H1 (cell line): ENCODE data around the gene NUAK1. TPM values are rescaled to one million over a fixed set of nuclear protein-coding genes. Genes with fewer than 3 reads are reported as not detected.

Source experiments
- CTCF ChIA-PET: fragments of 300-600 bp; sonication (Branson Sonifier 250); formaldehyde crosslinking; loops from one replicate; lab custom pipeline; 2021; ENCODE audit not compliant: partially characterized antibody; lab: Charles Lee
- POLR2A ChIA-PET: fragments of 300-600 bp; sonication (Branson Sonifier 250); formaldehyde crosslinking; loops from one replicate; lab custom pipeline; 2021; ENCODE audit warnings: inconsistent platforms; ENCODE audit not compliant: partially characterized antibody; lab: Charles Lee
- DNase-seq, 2 experiments: peaks; one replicate each; pipeline versions ENCODE4 v3.0.0 to v3.0.0-alpha.2; 2010 to 2022; ENCODE audit warnings: low spot score in 2 of 2, low read depth in 1 of 2, mixed read lengths in 1 of 2
- FAIRE-seq: peaks from 2 replicates; lab custom pipeline; 2011; peaks lifted over from hg19 to GRCh38; lab: Jason Lieb, UNC
- H2AFZ ChIP-seq: 2 replicates; pipeline ENCODE4 v1.8.1; 2012; ENCODE audit warnings: low read length, inconsistent platforms
- H2AK5ac ChIP-seq: 2 replicates; pipeline ENCODE4 v1.6.1; 2013; ENCODE audit warnings: low read depth, low read length
- H2BK120ac ChIP-seq: replicated peaks from 2 replicates; pipeline ENCODE3; 2013; ENCODE audit warnings: low read depth, low read length, inconsistent platforms
- H2BK12ac ChIP-seq: 2 replicates; pipeline ENCODE4 v1.6.1; 2013; ENCODE audit warnings: low read depth, low read length
- H2BK15ac ChIP-seq: 2 replicates; pipeline ENCODE4 v1.6.1; 2013; ENCODE audit warnings: low read length
- H2BK20ac ChIP-seq: 2 replicates; pipeline ENCODE4 v1.6.1; 2013; ENCODE audit warnings: low read length
- H2BK5ac ChIP-seq: 2 replicates; pipeline ENCODE4 v1.6.1; 2013; ENCODE audit warnings: low read depth, low read length
- H3K14ac ChIP-seq: 2 replicates; pipeline ENCODE4 v1.6.1; 2013; ENCODE audit warnings: inconsistent platforms; ENCODE audit not compliant: insufficient read length
- H3K18ac ChIP-seq: 2 replicates; pipeline ENCODE4 v1.6.1; 2013; ENCODE audit warnings: low read length; ENCODE audit errors: extremely low read depth
- H3K23ac ChIP-seq: 2 replicates; pipeline ENCODE4 v1.6.1; 2013; ENCODE audit warnings: inconsistent platforms; ENCODE audit not compliant: insufficient read length
- H3K23me2 ChIP-seq: 2 replicates; pipeline ENCODE4 v1.6.1; 2013; ENCODE audit warnings: low read depth, low read length
- H3K27ac ChIP-seq: 2 replicates; pipeline ENCODE4 v1.6.1; 2011; ENCODE audit warnings: low read depth, low read length, inconsistent platforms
- H3K27me3 ChIP-seq, 4 experiments: replicated peaks in 1 of 4; 1 replicate in 1 of 4; 2 replicates in 3 of 4; pipeline versions ENCODE4 v1.6.1 to v1.8.1; 2011 to 2013; ENCODE audit warnings: low read length in 3 of 4, mild to moderate bottlenecking in 3 of 4, inconsistent platforms in 2 of 4, mixed read lengths in 2 of 4, moderate library complexity in 1 of 4; ENCODE audit not compliant: control insufficient read depth in 3 of 4, insufficient read depth in 3 of 4; ENCODE audit errors: extremely low read depth in 1 of 4
- H3K36me3 ChIP-seq, 4 experiments: 2 replicates each; pipeline versions ENCODE4 v1.6.1 to v1.8.1; 2011 to 2013; ENCODE audit warnings: mild to moderate bottlenecking in 4 of 4, low read length in 3 of 4, moderate library complexity in 2 of 4, control low read depth in 1 of 4, inconsistent platforms in 1 of 4; ENCODE audit not compliant: insufficient read depth in 4 of 4, control insufficient read depth in 2 of 4
- H3K4ac ChIP-seq: replicated peaks from 2 replicates; pipeline ENCODE3; 2013; ENCODE audit warnings: low read length, low read depth, mixed read lengths, inconsistent platforms; ENCODE audit not compliant: insufficient read length
- H3K4me1 ChIP-seq, 4 experiments: replicated peaks in 1 of 4; 1 replicate in 1 of 4; 2 replicates in 3 of 4; pipeline versions ENCODE4 v1.6.1 to v1.8.1; 2011 to 2013; ENCODE audit warnings: low read length in 3 of 4, inconsistent platforms in 2 of 4, mixed read lengths in 1 of 4; ENCODE audit not compliant: insufficient read depth in 4 of 4, control insufficient read depth in 3 of 4
- H3K4me2 ChIP-seq, 2 experiments: 2 replicates each; pipeline versions ENCODE4 v1.6.1 to v1.8.1; 2011 to 2013; ENCODE audit warnings: low read depth in 2 of 2, low read length in 2 of 2, control low read depth in 1 of 2, inconsistent platforms in 1 of 2, mild to moderate bottlenecking in 1 of 2; ENCODE audit not compliant: insufficient read depth in 1 of 2
- H3K4me3 ChIP-seq, 4 experiments: fragments of 200-600, 300-600 bp in 1 of 4; sonication (generic), shearing (Covaris generic), sonication (Bioruptor Twin) in 1 of 4; 2 replicates each; pipeline versions ENCODE4 v1.5.1 to v1.8.1; 2011 to 2016; ENCODE audit warnings: low read length in 4 of 4, low read depth in 3 of 4, control low read depth in 2 of 4, inconsistent platforms in 2 of 4, mild to moderate bottlenecking in 2 of 4, mixed read lengths in 1 of 4, moderate library complexity in 1 of 4; ENCODE audit not compliant: insufficient read depth in 2 of 4; ENCODE audit errors: extremely low read depth in 1 of 4
- H3K56ac ChIP-seq: replicated peaks from 2 replicates; pipeline ENCODE3; 2013; ENCODE audit warnings: low read depth, mild to moderate bottlenecking, mixed read lengths, low read length, inconsistent platforms; ENCODE audit not compliant: insufficient read length
- H3K79me1 ChIP-seq: 2 replicates; pipeline ENCODE4 v1.6.1; 2013; ENCODE audit warnings: low read depth, low read length, control low read depth
- H3K79me2 ChIP-seq, 2 experiments: 2 replicates each; pipeline versions ENCODE4 v1.6.1 to v1.8.1; 2012 to 2013; ENCODE audit warnings: low read length in 2 of 2, mild to moderate bottlenecking in 2 of 2, inconsistent platforms in 1 of 2; ENCODE audit not compliant: insufficient read depth in 2 of 2, control insufficient read depth in 1 of 2
- H3K9ac ChIP-seq, 4 experiments: replicated peaks in 1 of 4; 1 replicate in 1 of 4; 2 replicates in 3 of 4; pipeline versions ENCODE4 v1.6.1 to v1.8.1; 2011 to 2013; ENCODE audit warnings: low read depth in 3 of 4, low read length in 3 of 4, control low read depth in 2 of 4, mild to moderate bottlenecking in 2 of 4, moderate library complexity in 2 of 4, inconsistent platforms in 1 of 4; ENCODE audit errors: extremely low read depth in 1 of 4
- H3K9me3 ChIP-seq, 2 experiments: 2 replicates each; pipeline versions ENCODE4 v1.6.1 to v1.8.1; 2012 to 2013; ENCODE audit warnings: mild to moderate bottlenecking in 2 of 2, moderate library complexity in 2 of 2, control low read depth in 1 of 2, inconsistent platforms in 1 of 2, low read depth in 1 of 2, low read length in 1 of 2, mixed read lengths in 1 of 2; ENCODE audit not compliant: insufficient read depth in 2 of 2
- H4K20me1 ChIP-seq, 2 experiments: replicated peaks in 1 of 2; 2 replicates each; pipeline versions ENCODE3 to v1.8.1; 2011 to 2013; ENCODE audit warnings: inconsistent platforms in 2 of 2, low read length in 2 of 2, mild to moderate bottlenecking in 1 of 2; ENCODE audit not compliant: insufficient read depth in 2 of 2, control insufficient read depth in 1 of 2
- H4K5ac ChIP-seq: 2 replicates; pipeline ENCODE4 v1.6.1; 2013; ENCODE audit warnings: low read length, low read depth, mixed read lengths, inconsistent platforms; ENCODE audit not compliant: insufficient read length
- H4K8ac ChIP-seq: 2 replicates; pipeline ENCODE4 v1.8.0; 2013; ENCODE audit warnings: mild to moderate bottlenecking, moderate library complexity, low read length, inconsistent platforms; ENCODE audit not compliant: insufficient read depth; ENCODE audit errors: extremely low read depth
- H4K91ac ChIP-seq: replicated peaks from 2 replicates; pipeline ENCODE3; 2013; ENCODE audit warnings: low read length, mixed read lengths, inconsistent platforms; ENCODE audit not compliant: insufficient read length
- ATF2 ChIP-seq: IDR thresholded peaks from 2 replicates; pipeline ENCODE4 v1.6.1; 2012; ENCODE audit warnings: low read length, inconsistent platforms
- CHD1 ChIP-seq: IDR thresholded peaks from 2 replicates; pipeline ENCODE4 v1.6.1; 2012; ENCODE audit warnings: low read depth, low read length, improper control_type of control experiment
- GTF2F1 ChIP-seq: IDR thresholded peaks from 2 replicates; pipeline ENCODE4 v1.6.1; 2012; ENCODE audit warnings: low read depth, low read length, improper control_type of control experiment, borderline replicate concordance
- KDM5A ChIP-seq: fragments of 200-600 bp; IDR thresholded peaks from 2 replicates; pipeline ENCODE4 v1.7.1; 2012; ENCODE audit warnings: mild to moderate bottlenecking, low read length, inconsistent platforms, mixed read lengths
- NANOG ChIP-seq: IDR thresholded peaks from 2 replicates; pipeline ENCODE4 v1.6.1; 2011; ENCODE audit warnings: low read length, low read depth, mild to moderate bottlenecking, inconsistent platforms; ENCODE audit not compliant: insufficient read depth, poor library complexity, severe bottlenecking
- POU5F1 ChIP-seq: IDR thresholded peaks from 2 replicates; pipeline ENCODE4 v1.6.1; 2011; ENCODE audit warnings: low read depth, mild to moderate bottlenecking, low read length, moderate library complexity
- RAD21 ChIP-seq, 2 experiments: IDR thresholded peaks in 1 of 2; conservative IDR thresholded peaks in 1 of 2; 2 replicates each; pipeline ENCODE4 v1.6.1; 2011; ENCODE audit warnings: low read depth in 2 of 2, low read length in 2 of 2, improper control_type of control experiment in 1 of 2, inconsistent platforms in 1 of 2, mild to moderate bottlenecking in 1 of 2, moderate library complexity in 1 of 2
- USF2 ChIP-seq: IDR thresholded peaks from 2 replicates; pipeline ENCODE4 v1.6.1; 2011; ENCODE audit warnings: low read length, improper control_type of control experiment
- YY1 ChIP-seq: IDR thresholded peaks from 2 replicates; pipeline ENCODE4 v1.6.1; 2011; ENCODE audit warnings: low read depth, mild to moderate bottlenecking, low read length
- WGBS, 2 experiments: shearing (Covaris generic) in 1 of 2; methylation state at CpG; one replicate each; pipeline versions ENCODE4 v1.1.6 to v1.1.7; 2013 to 2015; ENCODE audit warnings: low lambda C conversion rate in 2 of 2, mixed read lengths in 2 of 2, inconsistent platforms in 1 of 2, low coverage in 1 of 2, missing lambda C conversion rate in 1 of 2; ENCODE audit not compliant: insufficient replicate concordance in 2 of 2, insufficient coverage in 1 of 2, insufficient read length in 1 of 2; ENCODE audit errors: extremely low coverage in 1 of 2, missing lambda C conversion rate in 1 of 2; 5-methylcytosine and 5-hydroxymethylcytosine counted together
- polyA plus RNA-seq, 7 experiments: library from polyadenylated mRNA; depleted of rRNA in 3 of 7; stranded (reverse) in 5 of 7; unstranded in 2 of 7; fragments of >200 nt in 5 of 7; fragments of 200-250 nt in 2 of 7; gene quantifications; 1 replicate in 5 of 7; 2 replicates in 1 of 7; 4 replicates in 1 of 7; pipeline versions ENCODE4 v1.2.1 to v1.2.3, GENCODE V29; 2011 to 2013; ENCODE audit warnings: missing spikeins in 2 of 7, mixed read lengths in 2 of 7
- total RNA-seq: library from RNA; stranded (reverse); fragmentation: NEBNext Ultra II Directional; extraction: Animal tissue kit (Norgen Biotek cat#: 25700); gene quantifications from 2 replicates; pipeline ENCODE4 v1.2.1, GENCODE V29; 2021

NUAK1 gene
- total and polyA plus RNA-seq, 2 of the 8 experiments (the other 6 are each of a cell fraction or from before 2014, with no cell fraction given) = 6.7 to 18.2 TPM

GRCh38 chr12:106098691-106099200 lies 40.0 kb downstream of the NUAK1 start:
- FAIRE-seq (no peak), DNase-seq (no peak)
- CTCF ChIA-PET = interaction anchor here (1.1 kb wide), 1 partner anchor 50 kb away, joined by 3 read pairs; no protein-coding TSS in a partner anchor

More at GRCh38 chr12:106098691-106099200, 40.0 kb downstream of the NUAK1 start:
- Histone ChIP-seq H3K9ac (no peak overlapping the region), H3K14ac (no peak overlapping the region), H2BK20ac (no peak overlapping the region), H4K8ac (no peak overlapping the region), H3K23me2 (no peaks in the 10 kb centered on the region), H4K5ac (no peak overlapping the region), H3K4me2 (peak overlapping the region; percentile 25 to 34; a peak in 3 of 4 replicates), H2BK120ac (no peak overlapping the region), H3K79me1 (no peaks in the 10 kb centered on the region; the same call in 1 of the 2 replicates), H3K79me2 (peaks cover 0 to 20% of the 10 kb centered on the region in 2 experiments; a peak in 1 of 4 replicates), H3K4me3 (no peak overlapping the region; a peak in 1 of 8 replicates), H3K4me1 (peaks cover 8 to 16% (median 14%) of the 10 kb centered on the region in 4 experiments), H4K91ac (no peak overlapping the region), H2BK5ac (no peak overlapping the region), H2BK15ac (no peak overlapping the region), H2BK12ac (0 out of 2 replicates have a peak overlapping the region, but pooled peaks have one; percentile 40), H3K56ac (no peak overlapping the region), H4K20me1 (no peaks in the 10 kb centered on the region), H3K18ac (no peak overlapping the region), H3K23ac (no peak overlapping the region), H2AK5ac (peak overlapping the region; percentile 68), H3K27me3 (no peaks in the 10 kb centered on the region), H3K36me3 (peaks cover 0 to 7% (median 3%) of the 10 kb centered on the region in 4 experiments; a peak in 3 of 8 replicates), H3K4ac (no peak overlapping the region), H3K27ac (no peak overlapping the region), H3K9me3 (no peaks in the 10 kb centered on the region), H2AFZ (no peak overlapping the region)
- 62% methylated on average over 6 of the region's 6 CpGs; no CpG with 5 or more reads in 1 of the 2 experiments for WGBS, 2 experiments
- POLR2A ChIA-PET = interaction anchor here (2.1 to 2.6 kb wide), 2 partner anchors 10 to 41 kb away, joined by 6 to 9 read pairs; partner anchors contain the start of gene NUAK1
- TF ChIP-seq POU5F1 (no peak), CHD1 (no peak), USF2 (no peak), GTF2F1 (no peak), NANOG (no peak), RAD21 (IDR thresholded peaks at IDR 0.05 in 1 of 2, conservative IDR thresholded peaks at IDR 0.05 in 1 of 2; ENCODE audit: low read depth in 2 of 2, low read length in 2 of 2) (no peak), ATF2 (no peak), KDM5A (no peak), YY1 (no peak)
